GM12874 (cell line): ENCODE results near the gene SYCP3.

Experiments
- CTCF ChIP-seq: IDR thresholded peaks from 2 replicates; pipeline ENCODE4 v1.5.1; 2011; ENCODE audit warnings: low read depth, mild to moderate bottlenecking, control low read depth, low read length, moderate library complexity; ENCODE audit not compliant: insufficient read depth

SYCP3 gene

DNA sequence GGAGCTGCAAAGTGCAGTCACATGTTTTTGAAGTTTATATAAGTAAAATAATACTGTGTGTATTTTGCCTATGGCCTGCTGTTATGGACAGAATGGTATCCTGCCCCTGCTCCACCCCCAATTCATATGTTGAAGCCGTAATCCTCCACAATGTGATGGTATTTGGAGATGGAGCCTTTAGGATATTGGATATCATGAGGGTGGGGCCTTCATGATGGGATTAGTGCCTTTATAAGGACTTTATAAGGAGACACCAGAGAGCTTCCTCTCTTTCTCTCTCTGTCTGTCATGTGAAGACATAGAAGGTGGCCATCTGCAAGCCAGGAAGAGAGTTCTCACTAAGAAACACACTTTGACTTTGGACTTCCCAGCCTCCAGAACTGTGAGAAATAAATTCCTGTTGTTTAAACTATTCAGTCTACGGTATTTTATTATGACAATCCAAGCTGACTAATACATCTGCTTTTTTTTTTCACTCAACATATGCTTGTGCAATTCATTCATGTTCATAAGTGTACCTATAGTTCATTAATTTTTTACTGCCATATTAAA is 44.9 kb downstream of the SYCP3 start:
- TF ChIP-seq CTCF: no peak

DNA sequence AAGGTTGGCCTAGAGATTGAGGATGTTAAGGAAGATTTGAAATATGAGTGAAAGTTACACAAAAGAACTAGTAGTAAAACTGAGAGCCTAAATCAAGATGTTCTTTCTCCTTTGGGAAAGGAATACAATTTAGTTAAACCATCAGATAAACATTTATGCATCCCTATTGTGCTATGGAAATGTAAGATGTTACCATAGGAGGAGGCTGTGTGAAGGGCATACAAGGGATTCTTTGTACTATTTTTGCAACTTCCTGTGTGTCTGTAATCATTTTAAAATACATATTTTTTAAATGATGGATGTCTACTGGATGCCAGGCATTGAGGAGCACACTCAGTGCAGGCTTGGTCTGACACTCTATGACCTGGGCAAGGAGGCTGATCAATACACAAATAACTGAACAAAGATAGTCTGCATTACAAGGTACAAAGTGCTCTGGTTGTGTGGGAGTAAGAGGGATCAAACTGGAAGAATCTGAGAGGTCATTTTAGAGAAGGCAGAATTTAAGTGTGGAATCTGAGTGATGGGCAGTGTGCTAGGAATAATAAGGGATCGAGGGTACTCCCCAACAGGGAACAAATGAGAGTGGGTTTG is 47.7 kb downstream of the SYCP3 start:
- TF ChIP-seq CTCF: no peak

- TF ChIP-seq CTCF: no peak
These were observed 48.6 kb downstream of the SYCP3 start for GRCh38 chr12:101690544-101691098.

- TF ChIP-seq CTCF: no peak
These were observed 53.1 kb downstream of the SYCP3 start for GRCh38 chr12:101686176-101686575.

GRCh38 chr12:101685092-101685491 is 54.2 kb downstream of the SYCP3 start:
- TF ChIP-seq CTCF: no peak

DNA sequence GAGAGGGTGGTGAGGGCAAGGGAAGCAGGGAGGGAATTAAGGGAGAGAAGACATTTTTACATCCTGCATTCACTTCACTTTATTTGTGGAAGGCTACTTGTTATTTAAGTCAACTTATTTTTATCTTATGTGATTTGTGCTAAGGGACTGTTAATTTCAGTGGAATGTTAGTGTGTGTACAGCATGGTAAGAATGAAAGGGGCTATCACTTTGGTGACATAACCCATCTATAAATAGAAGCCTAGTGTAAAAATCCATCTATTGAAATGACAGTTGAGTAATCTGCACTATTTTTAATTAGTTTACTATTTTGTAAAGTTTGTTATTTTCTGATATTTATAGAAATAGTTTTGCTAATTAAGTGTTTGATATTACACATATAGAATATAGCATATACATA is 58.6 kb downstream of the SYCP3 start:
- no peak for TF ChIP-seq CTCF

DNA sequence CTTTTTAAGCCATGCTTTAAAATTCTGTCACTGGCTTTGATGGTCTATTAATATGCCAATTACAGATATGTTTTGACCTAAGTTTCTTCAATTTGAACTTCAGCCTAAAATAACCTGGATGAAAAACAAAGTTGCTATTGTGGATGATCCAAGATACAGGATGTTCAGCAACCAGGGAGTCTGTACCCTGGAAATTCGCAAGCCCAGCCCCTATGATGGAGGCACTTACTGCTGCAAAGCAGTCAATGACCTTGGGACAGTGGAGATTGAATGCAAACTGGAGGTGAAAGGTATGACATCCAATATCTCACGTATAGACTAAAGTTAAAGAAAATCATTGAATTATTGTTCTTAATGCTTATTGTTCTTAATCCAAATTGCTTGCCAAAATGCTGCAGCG is 59.0 kb downstream of the SYCP3 start:
- TF ChIP-seq CTCF: no peak
